ENCODE measurements around the gene TTC3. TPM values are rescaled to one million over a fixed set of nuclear protein-coding genes. Genes with fewer than 3 reads are reported as not detected.
A peak's percentile ranks its signal among the peaks of the same experiment; 100 is the strongest.

The TTC3 gene
- total RNA-seq, 4 donors from 2014 or later: 96.5 to 195 (median 122) TPM

DNA sequence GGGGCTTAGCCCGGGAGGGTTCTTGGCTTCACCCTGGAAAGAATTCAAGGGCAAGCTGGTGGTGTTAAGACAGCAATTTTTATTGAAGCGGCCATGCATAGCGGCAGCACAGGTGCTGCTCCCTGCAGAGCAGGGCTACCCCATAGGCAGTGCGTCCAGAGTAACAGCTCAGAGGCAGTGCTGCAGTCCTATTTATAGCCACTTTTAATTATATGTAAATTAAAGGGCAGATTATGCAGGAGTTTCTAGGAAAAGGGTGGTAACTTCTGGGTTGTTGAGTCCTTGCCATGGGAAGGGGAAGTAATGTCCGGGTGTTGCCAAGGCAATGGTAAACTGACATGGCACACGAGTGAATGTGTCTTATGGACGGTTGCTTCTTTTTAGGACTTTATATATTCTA, 137.1 kb downstream of the TTC3 start:
- Histone ChIP-seq H3K4me3 (no peak overlapping the region), H3K4me1 (peaks cover 22% of the 10 kb centered on the region), H3K9me3 (no peaks in the 10 kb centered on the region), H3K27me3 (no peaks in the 10 kb centered on the region), H3K36me3 (no peaks in the 10 kb centered on the region), H3K27ac (no peak overlapping the region)
- TF ChIP-seq, protein P1, sequence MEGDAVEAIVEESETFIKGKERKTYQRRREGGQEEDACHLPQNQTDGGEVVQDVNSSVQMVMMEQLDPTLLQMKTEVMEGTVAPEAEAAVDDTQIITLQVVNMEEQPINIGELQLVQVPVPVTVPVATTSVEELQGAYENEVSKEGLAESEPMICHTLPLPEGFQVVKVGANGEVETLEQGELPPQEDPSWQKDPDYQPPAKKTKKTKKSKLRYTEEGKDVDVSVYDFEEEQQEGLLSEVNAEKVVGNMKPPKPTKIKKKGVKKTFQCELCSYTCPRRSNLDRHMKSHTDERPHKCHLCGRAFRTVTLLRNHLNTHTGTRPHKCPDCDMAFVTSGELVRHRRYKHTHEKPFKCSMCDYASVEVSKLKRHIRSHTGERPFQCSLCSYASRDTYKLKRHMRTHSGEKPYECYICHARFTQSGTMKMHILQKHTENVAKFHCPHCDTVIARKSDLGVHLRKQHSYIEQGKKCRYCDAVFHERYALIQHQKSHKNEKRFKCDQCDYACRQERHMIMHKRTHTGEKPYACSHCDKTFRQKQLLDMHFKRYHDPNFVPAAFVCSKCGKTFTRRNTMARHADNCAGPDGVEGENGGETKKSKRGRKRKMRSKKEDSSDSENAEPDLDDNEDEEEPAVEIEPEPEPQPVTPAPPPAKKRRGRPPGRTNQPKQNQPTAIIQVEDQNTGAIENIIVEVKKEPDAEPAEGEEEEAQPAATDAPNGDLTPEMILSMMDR (IDR thresholded peaks at IDR 0.05): no peak
- TF ChIP-seq POLR2A (IDR thresholded peaks at IDR 0.05) (no peak), EP300 (IDR thresholded peaks at IDR 0.05) (no peak), POLR2AphosphoS5 (IDR thresholded peaks at IDR 0.05) (no peak)
- DNase-seq (ENCODE audit: low spot score in 2 of 2): no peak
- 85% methylated on average over 7 of the region's 7 CpGs for WGBS

DNA sequence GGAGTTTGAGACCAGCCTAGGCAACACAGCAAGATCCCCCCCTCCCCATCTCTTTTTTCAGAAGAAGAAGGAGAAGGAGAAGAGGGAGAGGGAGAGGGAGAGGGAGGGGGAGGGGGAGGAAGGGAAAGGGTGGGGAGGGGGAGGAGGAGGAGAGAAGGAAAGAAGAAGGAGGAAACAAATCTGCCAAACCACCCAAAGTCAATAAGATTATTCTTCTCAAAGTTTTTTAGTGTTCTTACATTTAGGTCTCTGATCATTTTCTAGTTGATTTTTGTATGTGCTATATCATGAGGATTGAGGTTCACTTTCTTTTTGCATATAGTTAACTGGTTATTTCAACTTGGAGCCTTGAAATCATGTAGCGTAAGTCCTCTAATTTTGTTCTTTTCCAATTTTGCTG, 137.7 kb downstream of the TTC3 start:
- TF ChIP-seq POLR2A (IDR thresholded peaks at IDR 0.05): no peak
- TF ChIP-seq EP300 (IDR thresholded peaks at IDR 0.05): no peak
- TF ChIP-seq POLR2AphosphoS5 (IDR thresholded peaks at IDR 0.05): no peak
- TF ChIP-seq, protein P1 (IDR thresholded peaks at IDR 0.05): no peak
- no peak overlapping the region for H3K4me3 ChIP-seq
- 88% methylated on average over 1 of the region's 1 CpG for WGBS
- no peak overlapping the region for H3K27ac ChIP-seq
- no peak for DNase-seq (ENCODE audit: low spot score in 2 of 2)
- no peaks in the 10 kb centered on the region for H3K36me3 ChIP-seq
- peaks cover 22% of the 10 kb centered on the region for H3K4me1 ChIP-seq
- no peaks in the 10 kb centered on the region for H3K27me3 ChIP-seq
- H3K9me3 ChIP-seq: no peaks in the 10 kb centered on the region

DNA sequence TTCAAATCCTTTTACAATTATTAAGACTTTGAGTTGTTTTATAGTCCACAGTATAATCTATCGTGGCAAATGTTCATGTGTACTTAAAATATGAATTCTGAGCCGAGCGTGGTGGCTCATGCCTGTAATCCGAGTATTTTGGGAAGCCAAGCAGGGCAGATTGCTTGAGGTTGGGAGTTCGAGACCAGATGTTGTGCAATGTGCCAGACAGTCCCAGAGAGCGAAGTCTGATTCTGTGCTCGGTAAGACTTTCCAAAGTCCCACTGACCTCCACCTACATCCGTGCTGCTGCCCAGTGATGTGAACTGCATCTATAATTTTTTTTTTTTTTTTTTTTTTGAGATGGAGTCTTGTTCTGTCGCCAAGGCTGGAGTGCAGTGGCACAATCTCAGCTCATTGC, 141.9 kb downstream of the TTC3 start:
- H3K27ac ChIP-seq: no peak overlapping the region
- H3K9me3 ChIP-seq: no peaks in the 10 kb centered on the region
- DNase-seq (ENCODE audit: low spot score in 2 of 2): no peak
- no peaks in the 10 kb centered on the region for H3K27me3 ChIP-seq
- H3K4me1 ChIP-seq: peaks cover under 1% of the 10 kb centered on the region
- TF ChIP-seq, protein P1 (IDR thresholded peaks at IDR 0.05): no peak
- TF ChIP-seq POLR2AphosphoS5 (IDR thresholded peaks at IDR 0.05): no peak
- H3K4me3 ChIP-seq: no peak overlapping the region
- 91% methylated on average over 9 of the region's 9 CpGs for WGBS
- H3K36me3 ChIP-seq: no peaks in the 10 kb centered on the region

- no peaks in the 10 kb centered on the region for H3K27me3 ChIP-seq
- TF ChIP-seq POLR2A (IDR thresholded peaks at IDR 0.05): no peak
- TF ChIP-seq, protein P1 (IDR thresholded peaks at IDR 0.05): no peak
- TF ChIP-seq EP300 (IDR thresholded peaks at IDR 0.05): no peak
- no peak for TF ChIP-seq POLR2AphosphoS5 (IDR thresholded peaks at IDR 0.05)
- no peaks in the 10 kb centered on the region for H3K9me3 ChIP-seq
- H3K27ac ChIP-seq: peak overlapping the region; percentile 72
- peak overlapping the region; percentile 60 for H3K4me3 ChIP-seq
- H3K36me3 ChIP-seq: peaks cover 15% of the 10 kb centered on the region
- 41% methylated on average over 13 of the region's 13 CpGs for WGBS
- DNase-seq (ENCODE audit: low spot score in 2 of 2): no peak
- H3K4me1 ChIP-seq: peaks cover 7% of the 10 kb centered on the region
Measured at GRCh38 chr21:37219761-37220432, 146.8 kb downstream of the TTC3 start.

GRCh38 chr21:37220433-37220980, 147.5 kb downstream of the TTC3 start:
- Histone ChIP-seq H3K27me3 (no peaks in the 10 kb centered on the region), H3K4me1 (peaks cover 7% of the 10 kb centered on the region), H3K9me3 (no peaks in the 10 kb centered on the region), H3K4me3 (peak overlapping the region; percentile 60), H3K36me3 (peaks cover 22% of the 10 kb centered on the region), H3K27ac (peak overlapping the region; percentile 72)
- TF ChIP-seq, protein P1 (IDR thresholded peaks at IDR 0.05): no peak
- TF ChIP-seq EP300 (IDR thresholded peaks at IDR 0.05) (no peak), POLR2AphosphoS5 (IDR thresholded peaks at IDR 0.05) (no peak), POLR2A (IDR thresholded peaks at IDR 0.05) (no peak)
- WGBS: 5% methylated on average over 27 of the region's 35 CpGs
- no peak for DNase-seq (ENCODE audit: low spot score in 2 of 2)
